OCI-LY7 (cell line): ENCODE data around the gene SLC2A2.

Experiments
- EZH2phosphoT487 ChIP-seq: fragments of 200-600 bp; sonication (generic); IDR thresholded peaks from 2 replicates; pipeline ENCODE4 v1.6.1; 2018; ENCODE audit warnings: low read depth, borderline replicate concordance, mild to moderate bottlenecking, mixed run types, antibody characterized with exemption, low read length, moderate library complexity, mixed read lengths
- TF ChIP-seq, protein P1 (sequence below): fragments of 200-600 bp; sonication (generic); conservative IDR thresholded peaks from 2 replicates; pipeline ENCODE4 v1.5.1; 2014; ENCODE audit warnings: mild to moderate bottlenecking, antibody characterized with exemption, low read length, moderate library complexity, mixed read lengths

DNA sequence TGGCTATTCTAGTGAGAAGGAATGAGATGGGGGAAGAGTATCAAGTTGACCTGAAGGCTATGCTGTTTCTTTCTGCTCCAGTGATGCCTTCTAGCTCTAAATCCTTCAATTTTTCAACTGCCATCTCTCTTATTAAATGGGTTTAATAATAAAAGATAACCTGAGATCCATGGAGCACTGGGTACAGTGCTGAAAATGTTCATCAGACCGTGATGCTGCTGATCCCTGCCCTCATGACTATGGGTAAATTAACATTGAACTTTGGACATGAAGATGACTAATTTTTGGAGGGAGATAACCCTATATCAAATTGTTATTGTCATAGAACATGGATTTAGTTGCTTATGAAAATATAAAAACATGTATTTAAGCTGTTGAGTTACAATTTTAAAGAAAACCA, 27.7 kb upstream of the SLC2A2 start:
- TF ChIP-seq, protein P1, sequence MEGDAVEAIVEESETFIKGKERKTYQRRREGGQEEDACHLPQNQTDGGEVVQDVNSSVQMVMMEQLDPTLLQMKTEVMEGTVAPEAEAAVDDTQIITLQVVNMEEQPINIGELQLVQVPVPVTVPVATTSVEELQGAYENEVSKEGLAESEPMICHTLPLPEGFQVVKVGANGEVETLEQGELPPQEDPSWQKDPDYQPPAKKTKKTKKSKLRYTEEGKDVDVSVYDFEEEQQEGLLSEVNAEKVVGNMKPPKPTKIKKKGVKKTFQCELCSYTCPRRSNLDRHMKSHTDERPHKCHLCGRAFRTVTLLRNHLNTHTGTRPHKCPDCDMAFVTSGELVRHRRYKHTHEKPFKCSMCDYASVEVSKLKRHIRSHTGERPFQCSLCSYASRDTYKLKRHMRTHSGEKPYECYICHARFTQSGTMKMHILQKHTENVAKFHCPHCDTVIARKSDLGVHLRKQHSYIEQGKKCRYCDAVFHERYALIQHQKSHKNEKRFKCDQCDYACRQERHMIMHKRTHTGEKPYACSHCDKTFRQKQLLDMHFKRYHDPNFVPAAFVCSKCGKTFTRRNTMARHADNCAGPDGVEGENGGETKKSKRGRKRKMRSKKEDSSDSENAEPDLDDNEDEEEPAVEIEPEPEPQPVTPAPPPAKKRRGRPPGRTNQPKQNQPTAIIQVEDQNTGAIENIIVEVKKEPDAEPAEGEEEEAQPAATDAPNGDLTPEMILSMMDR: no peak
- TF ChIP-seq EZH2phosphoT487: no peak
